SJCRH30 (cell line): ENCODE measurements around the gene PKP3. TPM values are rescaled to one million over a fixed set of nuclear protein-coding genes. Genes with fewer than 3 reads are reported as not detected.
A peak's percentile ranks its signal among the peaks of the same experiment; 100 is the strongest.

ENCODE experiments used
- DNase-seq, 2 experiments: peaks; one replicate each; pipeline ENCODE4 v3.0.0-alpha.2; 2015 to 2020
- H3K27ac ChIP-seq: fragments of 250-450 bp; sonication (Bioruptor Pico); 2 replicates; pipeline ENCODE4 v1.5.1; 2020; ENCODE audit warnings: mild to moderate bottlenecking, moderate library complexity
- H3K27me3 ChIP-seq: fragments of 250-450 bp; sonication (Bioruptor Pico); 2 replicates; pipeline ENCODE4 v1.5.1; 2020; ENCODE audit warnings: mild to moderate bottlenecking, moderate library complexity
- H3K36me3 ChIP-seq: fragments of 250-450 bp; sonication (Bioruptor Pico); 2 replicates; pipeline ENCODE4 v1.5.1; 2020; ENCODE audit warnings: mild to moderate bottlenecking, moderate library complexity
- H3K4me1 ChIP-seq: fragments of 250-450 bp; sonication (Bioruptor Pico); 2 replicates; pipeline ENCODE4 v1.5.1; 2020; ENCODE audit warnings: mild to moderate bottlenecking, moderate library complexity
- H3K4me3 ChIP-seq: fragments of 250-450 bp; sonication (Bioruptor Pico); 2 replicates; pipeline ENCODE4 v1.5.1; 2020; ENCODE audit warnings: mild to moderate bottlenecking, moderate library complexity
- H3K9me3 ChIP-seq: fragments of 250-450 bp; sonication (Bioruptor Pico); replicated peaks from 2 replicates; pipeline ENCODE4 v1.5.1; 2020; ENCODE audit warnings: mild to moderate bottlenecking, moderate library complexity
- total RNA-seq: library from RNA; depleted of rRNA; stranded (reverse); fragments of >200 nt; shearing (Covaris generic); gene quantifications from 2 replicates; pipeline ENCODE4 v1.2.3, GENCODE V29; 2014

PKP3 gene
- total RNA-seq, 1 experiment from 2014 or later = not detected

DNA sequence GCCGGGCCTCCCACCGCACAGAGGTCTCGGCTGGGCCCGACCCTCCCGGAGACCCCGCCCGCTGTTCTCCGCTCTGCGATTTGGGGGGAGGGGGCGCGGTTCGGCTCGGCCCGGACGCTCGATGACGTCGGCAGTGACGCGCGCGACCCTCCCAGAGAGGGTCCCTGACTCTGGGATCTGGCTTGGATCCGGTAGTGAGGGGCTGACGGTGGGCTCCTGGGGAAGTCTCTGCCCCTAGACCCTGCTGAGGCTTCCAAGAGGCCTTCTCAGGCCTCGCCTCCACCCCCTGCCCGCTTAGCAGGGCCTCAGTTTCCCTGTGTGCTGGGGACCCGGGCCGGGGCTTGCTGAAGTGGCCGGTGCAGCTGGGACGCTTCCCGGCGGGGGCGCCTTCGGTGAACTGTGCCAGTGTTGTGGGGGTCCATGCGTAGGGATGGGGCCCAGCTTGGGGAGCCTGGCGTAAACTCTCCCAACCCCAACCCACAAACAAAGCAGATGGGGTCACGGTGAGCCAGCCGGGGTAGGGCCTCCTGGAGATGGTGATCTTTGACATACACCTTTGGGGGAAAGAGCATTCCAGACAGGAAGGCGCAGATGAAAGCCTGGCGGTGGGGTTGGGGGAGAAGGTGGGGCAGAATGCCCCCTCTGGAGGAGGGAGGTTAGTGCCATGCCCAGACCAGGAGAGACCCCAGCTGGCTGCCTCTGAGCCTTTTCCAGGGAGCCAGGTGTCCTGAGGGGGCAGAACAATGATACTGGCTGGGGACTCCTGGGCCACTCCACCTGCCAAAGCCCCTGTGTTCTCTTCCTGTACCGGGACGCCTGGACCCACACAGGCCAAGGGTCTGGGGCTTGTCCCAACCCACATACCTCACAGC is 23.7 kb upstream of the PKP3 start:
- no peak overlapping the region for H3K4me3 ChIP-seq
- no peak overlapping the region for H3K27ac ChIP-seq
- no peaks in the 10 kb centered on the region for H3K4me1 ChIP-seq
- H3K27me3 ChIP-seq = no peaks in the 10 kb centered on the region
- no peak for DNase-seq
- H3K9me3 ChIP-seq = no peaks in the 10 kb centered on the region
- no peaks in the 10 kb centered on the region for H3K36me3 ChIP-seq

DNA sequence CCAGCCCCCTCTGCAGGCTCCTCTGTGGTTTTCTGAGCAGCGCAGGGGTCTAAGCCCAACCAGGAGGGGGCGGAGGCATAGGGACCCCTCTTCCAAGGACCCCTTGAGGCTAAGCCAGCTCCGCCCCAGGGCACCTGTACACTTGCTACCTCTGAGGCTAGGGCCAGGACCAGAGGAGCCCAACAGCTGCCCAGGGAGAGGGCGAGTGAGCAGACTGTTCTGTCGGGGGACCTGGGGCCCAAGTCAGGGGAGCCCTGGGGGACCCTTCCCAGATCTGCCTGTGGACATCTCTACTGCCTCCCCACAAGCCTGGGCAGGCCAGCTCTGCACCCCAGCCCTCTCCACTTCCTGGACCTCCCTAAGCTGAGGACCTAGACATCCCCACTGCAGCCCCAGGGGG is 23.0 kb upstream of the PKP3 start:
- no peak for DNase-seq
- Histone ChIP-seq H3K27ac (no peak overlapping the region), H3K4me1 (no peaks in the 10 kb centered on the region), H3K4me3 (no peak overlapping the region), H3K36me3 (no peaks in the 10 kb centered on the region), H3K27me3 (no peaks in the 10 kb centered on the region), H3K9me3 (no peaks in the 10 kb centered on the region)

DNA sequence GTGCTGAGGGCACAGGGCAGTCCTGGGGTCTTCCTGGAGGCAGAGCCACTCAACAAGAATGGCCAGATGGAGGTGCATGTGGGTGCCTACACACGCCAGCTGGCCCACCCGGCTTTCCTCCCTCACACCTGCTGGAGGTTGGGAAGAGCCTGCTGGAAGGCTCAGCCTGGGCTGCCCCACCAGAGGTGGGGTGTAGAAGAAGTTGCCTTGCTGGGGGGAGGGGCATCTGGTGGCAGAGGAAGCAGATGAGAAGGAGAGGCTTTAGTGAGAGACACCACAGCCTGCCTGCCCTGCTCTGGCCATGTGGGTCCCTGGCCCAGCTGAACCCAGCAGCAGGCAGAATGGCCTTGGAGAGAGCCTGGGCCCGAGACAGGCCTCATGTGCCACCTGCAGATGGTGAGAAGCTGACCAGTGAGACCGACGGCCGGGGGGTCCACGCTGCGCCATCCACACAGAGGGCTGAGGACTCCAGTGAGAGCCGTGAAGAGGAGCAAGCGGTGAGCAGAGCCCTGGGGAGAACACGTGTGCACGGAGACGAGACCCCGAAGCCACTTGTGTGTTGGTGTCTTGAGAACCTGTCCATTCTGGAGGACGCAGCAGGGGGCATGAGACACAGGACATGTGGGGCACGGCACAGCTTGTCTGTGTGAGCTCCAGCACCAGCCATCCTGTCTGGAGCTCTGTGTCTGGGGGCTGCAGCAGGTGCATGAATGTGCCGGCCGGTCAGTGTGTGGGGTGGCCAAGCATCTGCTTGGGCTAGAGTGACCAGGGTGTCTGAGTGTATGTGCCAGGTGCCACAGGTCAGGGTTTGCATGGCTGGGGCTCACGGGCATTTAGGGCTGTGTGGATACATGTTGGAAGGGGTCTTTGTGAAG is 22.1 kb upstream of the PKP3 start:
- no peak overlapping the region for H3K4me3 ChIP-seq
- no peaks in the 10 kb centered on the region for H3K27me3 ChIP-seq
- no peaks in the 10 kb centered on the region for H3K9me3 ChIP-seq
- no peaks in the 10 kb centered on the region for H3K36me3 ChIP-seq
- H3K27ac ChIP-seq = no peak overlapping the region
- H3K4me1 ChIP-seq = no peaks in the 10 kb centered on the region
- DNase-seq = no peak

DNA sequence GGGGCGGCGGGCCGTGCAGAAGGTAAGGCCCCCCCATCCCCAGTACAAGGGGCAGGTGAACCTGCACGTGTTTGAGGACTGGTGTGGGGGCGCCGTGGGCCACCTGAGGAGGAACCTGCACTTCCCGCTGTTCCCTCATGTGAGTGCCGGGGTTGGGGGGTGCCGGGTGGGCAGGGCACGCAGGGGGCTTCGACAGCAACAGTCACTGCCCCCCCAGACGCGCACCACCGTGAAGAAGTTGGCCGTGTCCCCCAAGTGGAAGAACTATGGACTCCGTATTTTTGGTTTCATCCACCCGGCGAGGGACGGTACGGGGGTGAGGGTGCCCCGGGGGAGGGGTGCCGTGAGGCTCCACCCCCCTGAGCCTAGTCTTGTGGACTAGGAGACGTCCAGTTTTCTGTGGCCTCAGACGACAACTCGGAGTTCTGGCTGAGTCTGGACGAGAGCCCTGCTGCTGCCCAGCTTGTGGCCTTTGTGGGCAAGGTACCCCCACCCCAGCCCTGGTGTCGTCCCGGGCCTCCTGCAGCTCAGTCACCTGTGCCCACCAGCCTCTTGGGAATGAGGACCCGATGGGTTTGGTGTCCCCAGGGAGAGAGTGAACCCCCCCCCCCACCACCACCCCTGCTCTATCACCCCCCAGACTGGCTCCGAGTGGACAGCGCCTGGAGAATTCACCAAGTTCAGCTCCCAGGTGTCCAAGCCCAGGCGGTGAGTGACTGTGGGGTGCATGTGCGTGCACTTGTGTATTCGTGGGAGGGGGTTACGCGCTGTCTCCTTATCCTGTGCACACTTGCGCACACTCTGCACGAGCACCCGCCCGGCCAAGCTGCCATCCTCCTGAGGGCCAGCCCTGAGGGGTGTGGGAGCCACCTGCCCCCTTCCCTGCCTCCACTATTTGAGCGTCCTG is 20.9 kb upstream of the PKP3 start:
- H3K9me3 ChIP-seq = no peaks in the 10 kb centered on the region
- no peaks in the 10 kb centered on the region for H3K27me3 ChIP-seq
- H3K4me1 ChIP-seq = no peaks in the 10 kb centered on the region
- H3K27ac ChIP-seq = no peak overlapping the region
- H3K36me3 ChIP-seq = no peaks in the 10 kb centered on the region
- no peak overlapping the region for H3K4me3 ChIP-seq
- no peak for DNase-seq

DNA sequence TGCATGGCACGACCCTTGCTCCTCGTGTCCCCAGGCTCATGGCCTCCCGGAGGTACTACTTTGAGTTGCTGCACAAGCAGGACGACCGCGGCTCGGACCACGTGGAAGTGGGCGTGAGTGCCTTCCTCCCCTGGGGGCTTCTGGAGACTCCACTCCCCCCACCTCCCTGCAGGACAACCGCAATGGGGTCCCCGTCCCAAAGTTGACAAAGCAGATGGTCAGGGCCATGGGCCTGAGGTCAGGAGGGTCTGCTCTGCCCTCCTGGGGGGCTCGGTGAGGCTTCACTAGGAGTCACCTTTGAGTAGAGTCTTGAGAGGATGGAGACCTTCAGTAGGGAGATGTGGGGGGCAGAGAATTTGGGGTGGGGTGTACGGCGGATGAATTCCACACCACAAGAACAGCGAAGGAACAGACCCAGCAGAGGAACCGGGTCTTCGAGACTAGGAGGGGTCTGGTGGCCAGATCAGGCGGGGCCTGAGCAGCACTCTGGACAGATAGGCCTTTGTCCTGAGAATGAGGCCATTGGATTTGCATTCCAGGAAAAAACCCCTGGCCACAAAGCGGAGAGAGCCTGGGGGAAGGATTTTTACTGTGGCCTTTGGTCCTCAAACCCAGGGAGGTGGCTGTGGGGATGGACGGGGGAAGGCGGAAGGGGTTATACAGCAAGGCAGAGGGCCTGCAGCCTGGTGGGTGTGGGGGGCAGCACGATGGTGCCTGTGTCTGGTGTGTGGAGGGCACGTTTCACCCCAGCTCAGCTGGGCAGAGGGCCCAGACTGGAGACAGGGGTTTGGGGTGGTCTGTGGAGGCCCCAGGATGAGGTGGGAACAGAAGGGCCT is 20.1 kb upstream of the PKP3 start:
- peak in 1 of 2 experiments; percentile 40 for DNase-seq
- no peak overlapping the region for H3K27ac ChIP-seq
- H3K4me3 ChIP-seq = no peak overlapping the region
- no peaks in the 10 kb centered on the region for H3K27me3 ChIP-seq
- no peaks in the 10 kb centered on the region for H3K9me3 ChIP-seq
- no peaks in the 10 kb centered on the region for H3K4me1 ChIP-seq
- no peaks in the 10 kb centered on the region for H3K36me3 ChIP-seq

DNA sequence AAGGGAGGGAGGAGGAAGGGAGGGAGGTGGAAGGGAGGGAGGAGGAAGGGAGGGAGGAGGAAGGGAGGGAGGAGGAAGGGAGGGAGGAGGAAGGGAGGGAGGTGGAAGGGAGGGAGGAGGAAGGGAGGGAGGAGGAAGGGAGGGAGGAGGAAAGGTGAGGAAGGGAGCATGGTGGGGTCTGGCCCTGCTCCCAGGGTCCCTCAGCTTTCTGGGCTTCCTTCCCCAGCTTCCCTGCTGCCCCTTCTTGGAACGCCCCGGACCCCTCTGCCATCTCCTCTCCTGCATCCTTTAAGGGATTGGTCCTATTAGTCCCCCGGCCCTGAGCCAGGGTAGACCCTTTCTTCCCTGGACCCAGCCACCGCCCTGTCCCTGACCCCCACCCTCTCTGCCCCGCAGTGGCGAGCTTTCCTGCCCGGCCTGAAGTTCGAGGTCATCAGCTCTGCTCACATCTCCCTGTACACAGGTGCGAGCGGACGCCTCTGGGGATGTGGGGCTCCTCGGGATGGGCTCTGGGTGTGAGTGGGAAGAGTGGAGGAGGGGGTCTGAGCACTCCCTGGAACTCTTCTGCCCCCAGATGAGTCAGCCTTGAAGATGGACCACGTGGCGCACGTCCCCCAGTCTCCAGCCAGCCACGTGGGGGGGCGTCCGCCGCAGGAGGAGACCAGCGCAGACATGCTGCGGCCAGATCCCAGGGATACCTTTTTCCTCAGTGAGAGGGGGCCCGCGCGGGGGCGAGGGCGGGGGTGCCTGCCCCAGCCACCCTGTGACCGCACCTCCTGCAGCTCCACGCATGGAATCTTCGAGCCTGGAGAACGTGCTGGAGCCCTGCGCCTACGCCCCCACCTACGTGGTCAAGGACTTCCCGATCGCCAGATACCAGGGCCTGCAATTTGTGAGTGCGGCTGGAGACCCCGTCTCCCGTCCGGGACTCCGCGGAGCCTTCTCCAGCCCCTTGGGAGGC is 18.7 kb upstream of the PKP3 start:
- H3K36me3 ChIP-seq = no peaks in the 10 kb centered on the region

DNA sequence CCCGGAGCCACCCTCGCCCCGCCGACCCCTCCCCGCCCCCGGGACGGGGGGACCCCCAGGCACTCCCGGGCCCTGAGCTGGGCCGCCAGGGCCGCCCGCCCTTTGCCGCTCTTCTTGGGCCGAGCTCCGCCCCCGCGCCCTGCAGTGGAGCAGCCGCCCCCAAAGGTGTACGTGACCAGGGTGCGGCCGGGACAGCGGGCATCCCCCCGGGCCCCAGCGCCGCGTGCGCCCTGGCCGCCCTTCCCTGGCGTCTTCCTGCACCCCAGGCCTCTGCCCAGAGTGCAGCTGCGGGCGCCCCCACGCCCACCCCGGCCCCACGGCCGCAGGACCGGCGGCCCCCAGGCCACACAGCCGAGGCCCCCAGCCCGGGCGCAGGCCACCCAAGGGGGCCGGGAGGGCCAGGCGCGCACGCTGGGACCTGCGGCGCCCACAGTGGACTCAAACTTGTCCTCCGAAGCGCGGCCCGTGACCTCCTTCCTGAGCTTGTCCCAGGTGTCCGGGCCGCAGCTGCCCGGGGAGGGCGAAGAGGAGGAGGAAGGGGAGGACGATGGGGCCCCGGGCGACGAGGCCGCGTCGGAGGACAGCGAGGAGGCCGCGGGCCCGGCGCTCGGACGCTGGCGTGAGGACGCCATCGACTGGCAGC is 17.4 kb upstream of the PKP3 start:
- Histone ChIP-seq H3K36me3 (no peaks in the 10 kb centered on the region), H3K4me3 (no peak overlapping the region), H3K4me1 (no peaks in the 10 kb centered on the region), H3K27ac (no peak overlapping the region), H3K9me3 (no peaks in the 10 kb centered on the region), H3K27me3 (no peaks in the 10 kb centered on the region)
- no peak for DNase-seq

More for the DNA sequence above, 18.7 kb upstream of the PKP3 start:
- Histone ChIP-seq H3K9me3 (no peaks in the 10 kb centered on the region), H3K4me1 (no peaks in the 10 kb centered on the region), H3K27ac (no peak overlapping the region), H3K27me3 (no peaks in the 10 kb centered on the region), H3K4me3 (no peak overlapping the region)
- DNase-seq = no peak

DNA sequence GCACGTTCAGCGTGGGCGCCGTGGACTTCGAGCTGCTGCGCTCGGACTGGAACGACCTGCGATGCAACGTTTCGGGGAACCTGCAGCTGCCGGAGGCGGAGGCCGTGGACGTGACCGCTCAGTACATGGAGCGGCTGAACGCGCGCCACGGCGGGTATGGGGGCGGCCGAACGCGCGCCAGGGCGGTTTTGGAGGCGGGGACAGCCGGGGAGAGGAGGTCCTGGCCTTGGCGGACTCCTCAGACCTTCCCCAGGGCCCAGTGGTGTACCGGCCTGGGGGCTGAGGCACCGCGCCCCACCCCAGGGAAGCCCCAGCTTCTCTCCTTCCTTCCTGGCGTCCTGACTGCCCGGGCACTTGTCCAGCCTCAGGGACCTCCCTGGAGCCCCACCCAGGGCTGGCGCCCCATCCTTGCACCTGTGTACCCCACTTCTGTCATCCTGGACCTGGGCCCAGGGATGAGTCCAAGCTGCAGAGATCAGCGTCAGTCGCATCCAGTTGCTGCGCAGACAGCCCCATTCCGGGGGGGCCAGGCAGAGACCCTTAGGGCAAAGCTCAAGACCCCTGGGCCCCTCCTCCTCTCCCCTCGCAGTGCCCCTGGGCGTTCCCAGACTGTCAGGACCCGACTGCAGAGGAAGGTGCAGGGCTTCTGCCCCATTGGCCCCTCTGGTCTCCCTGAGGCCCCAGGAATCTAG is 16.7 kb upstream of the PKP3 start:
- Histone ChIP-seq H3K4me3 (no peak overlapping the region), H3K27me3 (no peaks in the 10 kb centered on the region), H3K27ac (no peak overlapping the region)

DNA sequence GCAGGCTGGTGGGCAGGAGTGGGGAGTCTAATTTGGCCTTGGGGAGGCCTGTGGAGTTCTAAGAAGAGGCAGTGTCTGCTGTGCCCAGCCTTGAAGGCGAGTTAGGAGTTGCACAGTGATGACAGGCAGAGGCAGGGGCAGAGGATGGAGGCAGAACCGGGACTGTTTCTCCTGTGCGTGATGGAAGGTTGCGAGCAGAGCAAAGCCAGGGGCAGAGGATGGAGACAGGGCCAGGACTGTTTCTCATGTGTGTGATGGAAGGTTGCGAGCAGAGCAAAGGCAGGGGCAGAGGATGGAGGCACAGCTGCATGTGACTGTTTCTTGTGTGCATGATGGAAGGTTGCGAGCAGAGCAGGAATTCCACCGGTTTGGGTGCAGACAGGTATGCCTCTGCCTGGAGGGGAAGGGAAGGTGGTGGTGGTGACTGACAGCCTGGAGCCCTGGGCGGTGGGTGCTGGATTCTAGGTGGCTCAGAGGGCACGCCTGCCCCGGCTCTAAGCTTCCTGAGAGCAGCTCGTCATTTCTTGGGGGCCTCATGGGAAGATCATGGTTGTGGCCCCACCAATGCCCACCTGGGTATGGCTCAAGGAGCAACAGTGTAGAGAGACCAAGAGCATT is 16.0 kb upstream of the PKP3 start:
- H3K27ac ChIP-seq = no peak overlapping the region
- H3K27me3 ChIP-seq = no peaks in the 10 kb centered on the region
- no peak for DNase-seq
- H3K36me3 ChIP-seq = no peaks in the 10 kb centered on the region
- H3K9me3 ChIP-seq = no peaks in the 10 kb centered on the region
- no peak overlapping the region for H3K4me3 ChIP-seq
- no peaks in the 10 kb centered on the region for H3K4me1 ChIP-seq

More for the DNA sequence above, 16.7 kb upstream of the PKP3 start:
- H3K36me3 ChIP-seq = no peaks in the 10 kb centered on the region
- H3K4me1 ChIP-seq = no peaks in the 10 kb centered on the region
- no peak for DNase-seq
- no peaks in the 10 kb centered on the region for H3K9me3 ChIP-seq

DNA sequence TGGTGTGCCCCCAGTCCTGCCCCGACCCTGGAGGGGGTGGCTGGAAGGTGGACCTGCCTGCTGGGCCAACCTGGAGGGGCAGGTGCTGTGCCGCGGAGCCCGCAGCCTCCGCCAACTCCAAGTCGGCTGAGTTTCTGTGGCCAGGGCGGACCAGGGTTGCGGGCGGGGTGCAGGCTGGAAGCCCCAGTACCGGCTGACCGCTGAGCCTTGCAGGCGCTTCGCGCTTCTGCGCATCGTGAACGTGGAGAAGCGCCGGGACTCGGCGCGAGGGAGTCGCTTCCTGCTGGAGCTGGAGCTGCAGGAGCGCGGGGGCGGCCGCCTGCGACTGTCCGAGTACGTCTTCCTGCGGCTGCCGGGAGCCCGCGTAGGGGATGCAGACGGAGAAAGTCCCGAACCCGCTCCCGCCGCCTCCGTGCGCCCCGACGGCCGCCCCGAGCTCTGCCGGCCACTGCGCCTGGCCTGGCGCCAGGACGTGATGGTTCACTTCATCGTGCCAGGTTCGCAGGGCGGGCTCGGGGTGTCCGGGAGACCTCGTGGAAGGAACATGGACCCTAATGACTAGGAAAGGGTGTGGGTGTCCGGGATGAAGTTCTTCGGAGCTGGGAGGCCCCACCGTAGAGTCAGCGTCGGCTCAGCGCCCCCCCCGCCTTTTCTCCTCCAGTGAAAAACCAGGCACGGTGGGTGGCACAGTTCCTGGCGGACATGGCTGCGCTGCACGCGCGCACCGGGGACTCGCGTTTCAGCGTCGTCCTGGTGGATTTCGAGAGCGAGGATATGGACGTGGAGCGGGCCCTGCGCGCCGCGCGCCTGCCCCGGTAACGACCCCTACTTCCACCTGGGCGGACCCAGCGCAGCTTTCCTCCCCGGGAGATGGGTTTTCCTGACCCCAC is 14.6 kb upstream of the PKP3 start:
- H3K27me3 ChIP-seq = no peaks in the 10 kb centered on the region
- H3K27ac ChIP-seq = no peak overlapping the region
- no peaks in the 10 kb centered on the region for H3K36me3 ChIP-seq
- H3K4me1 ChIP-seq = no peaks in the 10 kb centered on the region
- H3K9me3 ChIP-seq = no peaks in the 10 kb centered on the region
- H3K4me3 ChIP-seq = no peak overlapping the region
- DNase-seq = no peak

DNA sequence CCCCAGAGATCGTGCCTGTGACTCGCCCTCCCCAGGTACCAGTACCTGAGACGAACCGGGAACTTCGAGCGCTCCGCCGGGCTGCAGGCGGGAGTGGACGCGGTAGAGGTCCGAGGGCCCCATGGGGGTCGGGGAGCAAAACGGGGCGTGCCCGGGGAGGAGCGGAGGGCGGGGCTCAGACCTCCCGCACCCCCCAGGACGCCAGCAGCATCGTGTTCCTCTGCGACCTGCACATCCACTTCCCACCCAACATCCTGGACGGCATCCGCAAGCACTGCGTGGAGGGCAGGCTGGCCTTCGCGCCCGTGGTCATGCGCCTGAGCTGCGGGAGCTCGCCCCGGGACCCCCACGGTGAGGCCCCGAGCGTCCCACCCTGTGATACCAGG is 13.9 kb upstream of the PKP3 start:
- DNase-seq = no peak
- no peaks in the 10 kb centered on the region for H3K4me1 ChIP-seq
- H3K27me3 ChIP-seq = no peaks in the 10 kb centered on the region
- no peak overlapping the region for H3K4me3 ChIP-seq
- H3K27ac ChIP-seq = no peak overlapping the region
- no peaks in the 10 kb centered on the region for H3K9me3 ChIP-seq
- no peaks in the 10 kb centered on the region for H3K36me3 ChIP-seq
